ENCODE results near the gene FUT4. TPM values are rescaled to one million over a fixed set of nuclear protein-coding genes. Genes with fewer than 3 reads are reported as not detected.

Gene FUT4
- total RNA-seq, 2 donors from 2014 or later: 28.0 to 28.5 TPM

DNA sequence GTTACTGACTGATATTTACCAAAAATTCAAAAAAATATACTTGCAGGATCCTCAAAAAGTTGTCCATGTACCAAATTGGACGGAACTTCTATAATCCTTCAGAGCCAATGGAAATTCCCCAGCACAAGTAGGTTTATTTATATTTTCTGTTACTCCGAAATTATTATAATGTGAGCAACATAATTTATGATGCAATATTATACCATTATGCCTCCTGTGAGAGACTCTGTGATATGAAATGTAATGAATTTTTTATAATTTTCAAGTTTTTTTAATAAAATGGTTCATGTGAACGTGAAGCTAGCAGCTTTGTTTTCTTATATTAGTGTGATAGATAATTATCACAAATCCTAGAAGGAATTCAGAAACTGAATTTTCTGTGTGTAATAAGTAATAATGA is 41.7 kb downstream of the FUT4 start:
- no peaks in the 10 kb centered on the region for H3K9me3 ChIP-seq
- H3K9ac ChIP-seq (ENCODE audit: low read depth in 2 of 2, low read length in 2 of 2): no peak overlapping the region
- H3K27me3 ChIP-seq: no peaks in the 10 kb centered on the region
- H3K4me3 ChIP-seq: no peak overlapping the region
- H3K4me1 ChIP-seq: no peaks in the 10 kb centered on the region
- no peak for DNase-seq
- H3K36me3 ChIP-seq: no peaks in the 10 kb centered on the region
- TF ChIP-seq, protein P1, sequence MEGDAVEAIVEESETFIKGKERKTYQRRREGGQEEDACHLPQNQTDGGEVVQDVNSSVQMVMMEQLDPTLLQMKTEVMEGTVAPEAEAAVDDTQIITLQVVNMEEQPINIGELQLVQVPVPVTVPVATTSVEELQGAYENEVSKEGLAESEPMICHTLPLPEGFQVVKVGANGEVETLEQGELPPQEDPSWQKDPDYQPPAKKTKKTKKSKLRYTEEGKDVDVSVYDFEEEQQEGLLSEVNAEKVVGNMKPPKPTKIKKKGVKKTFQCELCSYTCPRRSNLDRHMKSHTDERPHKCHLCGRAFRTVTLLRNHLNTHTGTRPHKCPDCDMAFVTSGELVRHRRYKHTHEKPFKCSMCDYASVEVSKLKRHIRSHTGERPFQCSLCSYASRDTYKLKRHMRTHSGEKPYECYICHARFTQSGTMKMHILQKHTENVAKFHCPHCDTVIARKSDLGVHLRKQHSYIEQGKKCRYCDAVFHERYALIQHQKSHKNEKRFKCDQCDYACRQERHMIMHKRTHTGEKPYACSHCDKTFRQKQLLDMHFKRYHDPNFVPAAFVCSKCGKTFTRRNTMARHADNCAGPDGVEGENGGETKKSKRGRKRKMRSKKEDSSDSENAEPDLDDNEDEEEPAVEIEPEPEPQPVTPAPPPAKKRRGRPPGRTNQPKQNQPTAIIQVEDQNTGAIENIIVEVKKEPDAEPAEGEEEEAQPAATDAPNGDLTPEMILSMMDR (IDR thresholded peaks at IDR 0.05): no peak
- no peak overlapping the region for H3K27ac ChIP-seq
- intact Hi-C loops (cut with DNase I): no loop called here

DNA sequence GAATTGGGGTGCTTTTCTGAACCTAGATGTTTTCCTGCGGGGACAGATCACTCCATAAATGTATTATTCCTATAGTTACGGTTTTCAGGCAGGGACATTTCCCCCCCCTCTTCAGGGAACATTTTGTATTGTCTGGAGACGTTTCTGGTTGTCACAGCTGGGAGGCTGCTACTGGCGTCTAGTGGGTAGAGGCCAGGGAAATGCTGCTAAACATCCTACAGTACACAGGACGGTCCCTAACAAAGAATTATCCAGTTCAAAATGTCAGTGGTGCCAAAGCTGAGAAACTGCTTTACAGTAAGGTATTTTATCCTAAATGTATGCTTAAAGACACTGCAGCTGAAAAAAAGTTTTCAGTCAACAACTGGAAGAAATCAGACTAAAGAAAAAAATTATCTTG is 42.8 kb downstream of the FUT4 start:
- no peak overlapping the region for H3K27ac ChIP-seq
- H3K9me3 ChIP-seq: no peaks in the 10 kb centered on the region
- no peak for DNase-seq
- no peaks in the 10 kb centered on the region for H3K4me1 ChIP-seq
- TF ChIP-seq, protein P1 (IDR thresholded peaks at IDR 0.05): no peak
- no peaks in the 10 kb centered on the region for H3K27me3 ChIP-seq
- H3K4me3 ChIP-seq: no peak overlapping the region
- intact Hi-C loops (cut with DNase I): no loop called here
- H3K9ac ChIP-seq (ENCODE audit: low read depth in 2 of 2, low read length in 2 of 2): no peak overlapping the region
- H3K36me3 ChIP-seq: no peaks in the 10 kb centered on the region

DNA sequence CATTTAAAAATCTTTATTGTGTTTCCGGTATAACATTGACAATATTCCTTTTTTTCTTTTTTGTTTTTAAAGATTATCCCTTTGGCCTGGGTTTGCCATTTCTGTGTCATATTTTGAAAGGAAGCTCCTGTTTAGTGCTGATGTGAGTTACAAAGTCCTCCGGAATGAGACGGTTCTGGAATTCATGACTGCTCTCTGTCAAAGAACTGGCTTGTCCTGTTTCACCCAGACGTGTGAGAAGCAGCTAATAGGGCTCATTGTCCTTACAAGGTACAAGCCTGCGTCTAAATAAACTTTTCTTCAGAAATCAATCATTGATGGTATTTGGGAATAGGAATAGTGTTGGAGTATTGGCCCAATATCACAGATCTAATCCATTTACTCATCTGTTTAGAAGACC is 43.3 kb downstream of the FUT4 start:
- no peak for DNase-seq

DNA sequence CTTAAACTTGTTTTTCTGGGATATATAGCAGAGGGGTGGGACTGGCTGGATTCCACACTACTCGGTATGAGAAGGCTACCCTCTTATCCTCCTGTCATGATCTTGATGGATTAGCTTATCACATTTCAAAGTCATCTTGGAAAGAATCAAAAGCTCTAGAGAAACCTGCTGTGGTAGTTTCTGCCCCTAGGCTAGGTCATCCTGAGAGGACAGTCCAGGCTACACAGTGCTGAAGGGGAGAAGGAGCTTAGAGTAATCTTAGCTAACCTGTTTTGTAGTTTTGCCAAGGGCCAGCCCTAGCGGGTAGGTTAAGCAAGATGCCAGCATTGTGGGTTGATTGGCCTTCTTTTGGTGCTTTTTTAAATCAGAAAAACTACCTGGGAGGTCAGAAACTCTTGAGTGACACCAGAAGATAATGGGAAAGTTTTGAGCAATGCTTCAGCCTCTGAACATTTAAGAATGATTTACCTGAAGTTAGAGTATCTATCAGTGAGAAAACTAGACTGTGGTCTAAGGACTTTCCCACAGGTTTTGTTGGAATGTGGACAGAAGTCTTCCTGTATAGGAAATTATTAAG is 44.7 kb downstream of the FUT4 start:
- intact Hi-C loops (cut with DNase I): no loop called here

More for the DNA sequence above, 43.3 kb downstream of the FUT4 start:
- TF ChIP-seq, protein P1 (IDR thresholded peaks at IDR 0.05): no peak
- Histone ChIP-seq H3K9me3 (no peaks in the 10 kb centered on the region), H3K27me3 (no peaks in the 10 kb centered on the region), H3K36me3 (no peaks in the 10 kb centered on the region), H3K4me1 (no peaks in the 10 kb centered on the region), H3K27ac (no peak overlapping the region), H3K9ac (ENCODE audit: low read depth in 2 of 2, low read length in 2 of 2) (no peak overlapping the region), H3K4me3 (no peak overlapping the region)
- intact Hi-C loops (cut with DNase I): no loop called here

DNA sequence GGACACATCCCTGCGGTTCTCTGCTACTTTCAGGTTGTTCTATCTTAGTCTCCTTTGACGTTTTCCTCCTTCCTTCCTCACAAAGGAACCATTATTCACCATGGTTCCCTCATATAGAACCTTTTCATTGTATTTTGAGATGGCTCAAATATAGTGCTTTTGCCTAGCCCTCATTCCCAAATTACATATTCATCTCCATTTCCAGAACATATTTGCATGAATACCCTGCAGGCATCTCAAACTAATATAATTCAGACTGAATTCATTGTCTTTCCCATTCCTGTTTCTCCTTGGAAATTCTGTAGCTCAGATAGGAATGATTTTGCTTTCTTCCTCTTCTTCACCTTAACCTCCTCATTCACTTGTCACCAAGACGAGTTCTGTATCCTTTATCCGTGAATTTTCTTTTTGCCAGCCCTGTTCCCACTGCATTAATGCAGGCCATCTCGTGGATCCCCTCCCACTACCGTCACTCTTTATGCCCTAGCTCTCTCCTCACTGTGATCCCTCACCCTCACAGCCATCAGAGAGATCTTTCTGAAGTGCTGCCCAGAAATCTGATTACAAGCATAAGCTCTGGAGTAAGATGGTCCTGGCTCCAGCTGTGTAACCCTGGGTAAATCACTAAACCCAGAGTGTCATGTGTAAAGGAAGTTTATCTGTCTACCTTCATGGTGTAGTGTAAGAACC is 46.8 kb downstream of the FUT4 start:
- no peaks in the 10 kb centered on the region for H3K36me3 ChIP-seq
- H3K4me3 ChIP-seq: no peak overlapping the region
- no peak overlapping the region for H3K27ac ChIP-seq
- no peaks in the 10 kb centered on the region for H3K9me3 ChIP-seq
- DNase-seq: no peak
- TF ChIP-seq, protein P1 (IDR thresholded peaks at IDR 0.05): no peak
- no peak overlapping the region for H3K9ac ChIP-seq (ENCODE audit: low read depth in 2 of 2, low read length in 2 of 2)
- intact Hi-C loops (cut with DNase I): no loop called here
- no peaks in the 10 kb centered on the region for H3K4me1 ChIP-seq
- no peaks in the 10 kb centered on the region for H3K27me3 ChIP-seq

More for the DNA sequence above, 44.7 kb downstream of the FUT4 start:
- H3K4me1 ChIP-seq: no peaks in the 10 kb centered on the region
- no peaks in the 10 kb centered on the region for H3K36me3 ChIP-seq
- no peak overlapping the region for H3K9ac ChIP-seq (ENCODE audit: low read depth in 2 of 2, low read length in 2 of 2)
- no peak overlapping the region for H3K27ac ChIP-seq
- TF ChIP-seq, protein P1 (IDR thresholded peaks at IDR 0.05): no peak
- DNase-seq: no peak
- H3K4me3 ChIP-seq: no peak overlapping the region
- no peaks in the 10 kb centered on the region for H3K27me3 ChIP-seq
- no peaks in the 10 kb centered on the region for H3K9me3 ChIP-seq

All from colonic mucosa (tissue), 4 donors.